Stimulated activated naive CD8-positive, alpha-beta T cell treated with anti-CD3 and anti-CD28 coated beads, Interleukin-15, Interleukin-2, amounts not matched to agents 100 ng/mL and 50 ng/mL, for 24 hours (primary cell): ENCODE data around the gene PLAU.
A peak's percentile ranks its signal among the peaks of the same experiment; 100 is the strongest.

Experiments
- H3K27ac Mint-ChIP-seq: one replicate; pipeline ENCODE4 v1.8.0; 2021; ENCODE audit warnings: mild to moderate bottlenecking, mixed read lengths
- H3K27me3 Mint-ChIP-seq: one replicate; pipeline ENCODE4 v1.8.0; 2021; ENCODE audit warnings: mixed read lengths
- H3K36me3 Mint-ChIP-seq: one replicate; pipeline ENCODE4 v1.8.0; 2021; ENCODE audit warnings: low read depth, mixed read lengths
- H3K4me1 Mint-ChIP-seq: one replicate; pipeline ENCODE4 v1.8.0; 2021; ENCODE audit warnings: low read depth, mixed read lengths
- H3K4me3 Mint-ChIP-seq: one replicate; pipeline ENCODE4 v1.8.0; 2021; ENCODE audit warnings: mild to moderate bottlenecking, mixed read lengths
- H3K9me3 Mint-ChIP-seq: one replicate; pipeline ENCODE4 v1.8.0; 2021; ENCODE audit warnings: mixed read lengths

PLAU gene

GRCh38 chr10:73899423-73899822 lies 11.5 kb upstream of the PLAU start:
- peaks cover 8% of the 10 kb centered on the region for H3K27me3 Mint-ChIP-seq
- no peak overlapping the region for H3K27ac Mint-ChIP-seq
- H3K36me3 Mint-ChIP-seq, result no peaks in the 10 kb centered on the region
- H3K9me3 Mint-ChIP-seq, result no peaks in the 10 kb centered on the region
- no peak overlapping the region for H3K4me3 Mint-ChIP-seq
- H3K4me1 Mint-ChIP-seq, result peaks cover 9% of the 10 kb centered on the region

- Mint-ChIP-seq H3K27ac (no peak overlapping the region), H3K36me3 (no peaks in the 10 kb centered on the region), H3K4me1 (peaks cover 3% of the 10 kb centered on the region), H3K27me3 (peaks cover 8% of the 10 kb centered on the region), H3K4me3 (no peak overlapping the region), H3K9me3 (no peaks in the 10 kb centered on the region)
Measured at GRCh38 chr10:73900064-73900463, 10.9 kb upstream of the PLAU start.

- H3K4me3 Mint-ChIP-seq, result no peak overlapping the region
- no peak overlapping the region for H3K27ac Mint-ChIP-seq
- H3K4me1 Mint-ChIP-seq, result no peaks in the 10 kb centered on the region
- peaks cover 15% of the 10 kb centered on the region for H3K27me3 Mint-ChIP-seq
- H3K9me3 Mint-ChIP-seq, result no peaks in the 10 kb centered on the region
- no peaks in the 10 kb centered on the region for H3K36me3 Mint-ChIP-seq
Measured at GRCh38 chr10:73901261-73901660, 9.7 kb upstream of the PLAU start.

- Mint-ChIP-seq H3K27ac (no peak overlapping the region), H3K4me1 (no peaks in the 10 kb centered on the region), H3K9me3 (no peaks in the 10 kb centered on the region), H3K27me3 (peaks cover 22% of the 10 kb centered on the region), H3K4me3 (no peak overlapping the region), H3K36me3 (no peaks in the 10 kb centered on the region)
Measured at GRCh38 chr10:73902351-73902750, 8.6 kb upstream of the PLAU start.

GRCh38 chr10:73905256-73906020 lies 5.5 kb upstream of the PLAU start:
- H3K4me1 Mint-ChIP-seq, result peaks cover 28% of the 10 kb centered on the region
- H3K27ac Mint-ChIP-seq, result no peak overlapping the region
- no peaks in the 10 kb centered on the region for H3K9me3 Mint-ChIP-seq
- no peaks in the 10 kb centered on the region for H3K36me3 Mint-ChIP-seq
- H3K27me3 Mint-ChIP-seq, result peaks cover 32% of the 10 kb centered on the region
- H3K4me3 Mint-ChIP-seq, result no peak overlapping the region

- Mint-ChIP-seq H3K9me3 (no peaks in the 10 kb centered on the region), H3K27me3 (peaks cover 43% of the 10 kb centered on the region), H3K4me1 (peaks cover 38% of the 10 kb centered on the region), H3K36me3 (no peaks in the 10 kb centered on the region), H3K4me3 (no peak overlapping the region), H3K27ac (no peak overlapping the region)
Measured at GRCh38 chr10:73906524-73907447, 4.1 kb upstream of the PLAU start.

GRCh38 chr10:73907841-73908517 lies 3.0 kb upstream of the PLAU start:
- Mint-ChIP-seq H3K4me3 (peak overlapping the region; percentile 31), H3K36me3 (no peaks in the 10 kb centered on the region), H3K27me3 (peaks cover 49% of the 10 kb centered on the region), H3K4me1 (peaks cover 41% of the 10 kb centered on the region), H3K9me3 (no peaks in the 10 kb centered on the region), H3K27ac (no peak overlapping the region)

- Mint-ChIP-seq H3K9me3 (no peaks in the 10 kb centered on the region), H3K36me3 (no peaks in the 10 kb centered on the region), H3K4me3 (peak overlapping the region; percentile 49), H3K27ac (peak overlapping the region; percentile 74), H3K27me3 (peaks cover 56% of the 10 kb centered on the region), H3K4me1 (peaks cover 41% of the 10 kb centered on the region)
Measured at GRCh38 chr10:73908853-73909539, 1.9 kb upstream of the PLAU start.

- H3K36me3 Mint-ChIP-seq, result no peaks in the 10 kb centered on the region
- H3K4me3 Mint-ChIP-seq, result peak overlapping the region; percentile 49
- peak overlapping the region; percentile 74 for H3K27ac Mint-ChIP-seq
- H3K9me3 Mint-ChIP-seq, result no peaks in the 10 kb centered on the region
- peaks cover 41% of the 10 kb centered on the region for H3K4me1 Mint-ChIP-seq
- H3K27me3 Mint-ChIP-seq, result peaks cover 61% of the 10 kb centered on the region
Measured at GRCh38 chr10:73909540-73910115, 1.3 kb upstream of the PLAU start.

- peaks cover 41% of the 10 kb centered on the region for H3K4me1 Mint-ChIP-seq
- H3K36me3 Mint-ChIP-seq, result no peaks in the 10 kb centered on the region
- H3K9me3 Mint-ChIP-seq, result no peaks in the 10 kb centered on the region
- peaks cover 61% of the 10 kb centered on the region for H3K27me3 Mint-ChIP-seq
- H3K27ac Mint-ChIP-seq, result no peak overlapping the region
- peak overlapping the region; percentile 76 for H3K4me3 Mint-ChIP-seq
Measured at GRCh38 chr10:73910401-73910763, 550 bp upstream of the PLAU start.

- H3K36me3 Mint-ChIP-seq, result no peaks in the 10 kb centered on the region
- no peaks in the 10 kb centered on the region for H3K9me3 Mint-ChIP-seq
- H3K4me3 Mint-ChIP-seq, result peak overlapping the region; percentile 85
- H3K4me1 Mint-ChIP-seq, result peaks cover 41% of the 10 kb centered on the region
- H3K27ac Mint-ChIP-seq, result no peak overlapping the region
- H3K27me3 Mint-ChIP-seq, result peaks cover 61% of the 10 kb centered on the region
Measured at GRCh38 chr10:73911553-73912004, 647 bp downstream of the PLAU start.

GRCh38 chr10:73914036-73914435 lies 3.1 kb downstream of the PLAU start:
- Mint-ChIP-seq H3K27ac (no peak overlapping the region), H3K4me1 (peaks cover 27% of the 10 kb centered on the region), H3K36me3 (peaks cover 5% of the 10 kb centered on the region), H3K9me3 (no peaks in the 10 kb centered on the region), H3K27me3 (peaks cover 46% of the 10 kb centered on the region), H3K4me3 (no peak overlapping the region)

GRCh38 chr10:73915206-73915851 lies 4.4 kb downstream of the PLAU start:
- H3K4me3 Mint-ChIP-seq, result no peak overlapping the region
- H3K9me3 Mint-ChIP-seq, result no peaks in the 10 kb centered on the region
- H3K27me3 Mint-ChIP-seq, result peaks cover 46% of the 10 kb centered on the region
- peaks cover 20% of the 10 kb centered on the region for H3K4me1 Mint-ChIP-seq
- H3K36me3 Mint-ChIP-seq, result peaks cover 5% of the 10 kb centered on the region
- H3K27ac Mint-ChIP-seq, result no peak overlapping the region
